ENCODE measurements around the gene ENTPD6. TPM values are rescaled to one million over a fixed set of nuclear protein-coding genes. Genes with fewer than 3 reads are reported as not detected.

ENTPD6 gene
- total RNA-seq, 4 donors from 2014 or later: 26.5 to 48.4 (median 40.2) TPM

GRCh38 chr20:25226433-25227316 lies 31.2 kb downstream of the ENTPD6 start:
- H3K27ac ChIP-seq: peak overlapping the region; percentile 43 to 85 (median 76)
- no peaks in the 10 kb centered on the region for H3K27me3 ChIP-seq
- no peak for DNase-seq
- peaks cover 5 to 49% (median 26%) of the 10 kb centered on the region in 3 donors for H3K4me1 ChIP-seq
- TF ChIP-seq POLR2A (IDR thresholded peaks at IDR 0.05) (no peak), CTCF (IDR thresholded peaks at IDR 0.05) (no peak)
- no peak overlapping the region for H3K4me3 ChIP-seq
- 47 to 67% methylated on average over 6 to 8 of the region's 28 CpGs for WGBS, 2 donors
- H3K9me3 ChIP-seq: no peaks in the 10 kb centered on the region
- intact Hi-C loops (cut with DNase I): no loop called here
- peaks cover 0 to 30% (median 4%) of the 10 kb centered on the region in 3 donors for H3K36me3 ChIP-seq

GRCh38 chr20:25227317-25227831 lies 31.9 kb downstream of the ENTPD6 start:
- no peak overlapping the region for H3K4me3 ChIP-seq
- H3K36me3 ChIP-seq: peaks cover 0 to 28% (median 4%) of the 10 kb centered on the region in 3 donors
- 25 to 48% methylated on average over 11 to 12 of the region's 12 CpGs for WGBS, 2 donors
- H3K27me3 ChIP-seq: no peaks in the 10 kb centered on the region
- TF ChIP-seq POLR2A (IDR thresholded peaks at IDR 0.05) (no peak), CTCF (IDR thresholded peaks at IDR 0.05) (no peak)
- no peak for DNase-seq
- peak overlapping the region; percentile 54 to 85 (median 76) for H3K27ac ChIP-seq
- peaks cover 5 to 46% (median 24%) of the 10 kb centered on the region in 3 donors for H3K4me1 ChIP-seq
- no peaks in the 10 kb centered on the region for H3K9me3 ChIP-seq
- intact Hi-C loops (cut with DNase I): no loop called here

GRCh38 chr20:25229486-25230165 lies 34.1 kb downstream of the ENTPD6 start:
- TF ChIP-seq CTCF (IDR thresholded peaks at IDR 0.05) (no peak), POLR2A (IDR thresholded peaks at IDR 0.05) (no peak)

GRCh38 chr20:25230166-25230831 lies 34.8 kb downstream of the ENTPD6 start:
- DNase-seq: no peak

More at GRCh38 chr20:25229486-25230165, 34.1 kb downstream of the ENTPD6 start:
- H3K36me3 ChIP-seq: peaks cover 0 to 14% (median 4%) of the 10 kb centered on the region in 3 donors
- peaks cover 11 to 53% (median 26%) of the 10 kb centered on the region in 3 donors for H3K4me1 ChIP-seq
- peak overlapping the region in 3 of 4 donors; percentile 55 to 77 (median 76) for H3K27ac ChIP-seq
- H3K27me3 ChIP-seq: no peaks in the 10 kb centered on the region
- no peaks in the 10 kb centered on the region for H3K9me3 ChIP-seq
- H3K4me3 ChIP-seq: no peak overlapping the region
- whole genome bisulfite sequencing, 2 donors: 76 to 84% methylated on average over 13 to 22 of the region's 23 CpGs
- no peak for DNase-seq
- intact Hi-C loops (cut with DNase I): no loop called here

More at GRCh38 chr20:25230166-25230831, 34.8 kb downstream of the ENTPD6 start:
- intact Hi-C loops (cut with DNase I): no loop called here
- peaks cover 0 to 8% (median 4%) of the 10 kb centered on the region in 3 donors for H3K36me3 ChIP-seq
- TF ChIP-seq CTCF (IDR thresholded peaks at IDR 0.05) (no peak), POLR2A (IDR thresholded peaks at IDR 0.05) (no peak)
- no peak overlapping the region for H3K4me3 ChIP-seq
- H3K27ac ChIP-seq: peak overlapping the region; percentile 16 to 77 (median 66)
- no peaks in the 10 kb centered on the region for H3K27me3 ChIP-seq
- H3K9me3 ChIP-seq: no peaks in the 10 kb centered on the region
- 48 to 68% methylated on average over 2 to 7 of the region's 8 CpGs for WGBS, 2 donors
- peaks cover 11 to 59% (median 26%) of the 10 kb centered on the region in 3 donors for H3K4me1 ChIP-seq

All from esophagus squamous epithelium (tissue), 5 donors.